HepG2 (cell line): ENCODE results near the gene C2orf76. TPM values are rescaled to one million over a fixed set of nuclear protein-coding genes. Genes with fewer than 3 reads are reported as not detected.

ENCODE experiments used
- ARNTL ChIP-seq: sonication (generic); formaldehyde crosslinking; IDR thresholded peaks from 2 replicates; pipeline ENCODE4 v1.4.0; 2020; ENCODE audit warnings: mild to moderate bottlenecking, missing genetic modification reagents
- ATM ChIP-seq: fragments of 450-650 bp; IDR thresholded peaks from 2 replicates; pipeline ENCODE4 v1.7.1; 2017; ENCODE audit warnings: mild to moderate bottlenecking, borderline replicate concordance
- DNMT3B ChIP-seq: conservative IDR thresholded peaks from 2 replicates; pipeline ENCODE4 v1.6.1; 2016; ENCODE audit warnings: missing biosample characterization, control low read depth
- ELF3 ChIP-seq: IDR thresholded peaks from 2 replicates; pipeline ENCODE4 v1.6.1; 2016; ENCODE audit warnings: missing genetic modification reagents, missing compliant biosample characterization
- FOXP1 ChIP-seq, 2 experiments: fragments of 450-650 bp in 1 of 2; IDR thresholded peaks; 2 replicates each; pipeline ENCODE4 v1.6.1; 2017 to 2018; ENCODE audit warnings: antibody characterized with exemption in 1 of 2
- GATAD2A ChIP-seq: IDR thresholded peaks from 2 replicates; pipeline ENCODE4 v1.6.1; 2016
- KLF13 ChIP-seq: sonication (generic); formaldehyde crosslinking; IDR thresholded peaks from 2 replicates; pipeline ENCODE4 v1.4.0; 2020; ENCODE audit warnings: mild to moderate bottlenecking, missing genetic modification reagents
- KLF9 ChIP-seq: IDR thresholded peaks from 2 replicates; pipeline ENCODE4 v1.6.1; 2016; ENCODE audit warnings: low read depth
- MZF1 ChIP-seq: sonication (generic); formaldehyde crosslinking; IDR thresholded peaks from 2 replicates; pipeline ENCODE4 v1.8.1; 2023; ENCODE audit warnings: mild to moderate bottlenecking, missing genetic modification reagents, borderline replicate concordance
- NFRKB ChIP-seq: fragments of 450-650 bp; IDR thresholded peaks from 2 replicates; pipeline ENCODE4 v1.6.1; 2017
- SNAPC4 ChIP-seq: sonication (generic); formaldehyde crosslinking; IDR thresholded peaks from 2 replicates; pipeline ENCODE4 v1.4.0; 2020; ENCODE audit warnings: mild to moderate bottlenecking, missing genetic modification reagents
- SNRNP70 ChIP-seq: fragments of 200-400 bp; formaldehyde crosslinking; IDR thresholded peaks from 2 replicates; pipeline ENCODE4 v1.6.1; 2017; ENCODE audit warnings: mild to moderate bottlenecking, low read depth, low read length, moderate library complexity
- STAG1 ChIP-seq: sonication (generic); formaldehyde crosslinking; IDR thresholded peaks from 2 replicates; pipeline ENCODE4 v1.4.0; 2020; ENCODE audit warnings: missing genetic modification reagents
- ZBTB10 ChIP-seq: sonication (generic); formaldehyde crosslinking; IDR thresholded peaks from 2 replicates; pipeline ENCODE4 v1.4.0; 2020; ENCODE audit warnings: missing genetic modification reagents, borderline replicate concordance
- ZBTB37 ChIP-seq: sonication (generic); formaldehyde crosslinking; IDR thresholded peaks from 2 replicates; pipeline ENCODE4 v1.4.0; 2020; ENCODE audit warnings: mild to moderate bottlenecking, missing genetic modification reagents
- ZNF280D ChIP-seq: sonication (generic); formaldehyde crosslinking; IDR thresholded peaks from 2 replicates; pipeline ENCODE4 v1.5.1; 2020; ENCODE audit warnings: mild to moderate bottlenecking, missing genetic modification reagents
- ZNF547 ChIP-seq: sonication (generic); formaldehyde crosslinking; IDR thresholded peaks from 2 replicates; pipeline ENCODE4 v1.5.1; 2020; ENCODE audit warnings: mild to moderate bottlenecking, missing genetic modification reagents
- ZNF790 ChIP-seq: sonication (generic); formaldehyde crosslinking; IDR thresholded peaks from 2 replicates; pipeline ENCODE4 v1.8.0; 2022; ENCODE audit warnings: missing genetic modification reagents, mild to moderate bottlenecking, borderline replicate concordance
- ZSCAN20 ChIP-seq: sonication (generic); formaldehyde crosslinking; IDR thresholded peaks from 2 replicates; pipeline ENCODE4 v1.4.0; 2020; ENCODE audit warnings: missing genetic modification reagents, mild to moderate bottlenecking, borderline replicate concordance
- polyA plus RNA-seq, 8 experiments: library from polyadenylated mRNA; depleted of rRNA in 3 of 8; stranded (reverse) in 7 of 8; unstranded in 1 of 8; fragments of >200 nt; fragmentation: Illumina TruSeq in 4 of 8; extraction: Trizol in 4 of 8; gene quantifications; 2 replicates each; pipeline versions ENCODE4 v1.2.1 to v1.2.3, GENCODE V29; 2011 to 2016; ENCODE audit warnings: low read depth in 4 of 8, missing spikeins in 1 of 8, mixed read lengths in 1 of 8; ENCODE audit not compliant: insufficient read depth in 1 of 8
- total RNA-seq, 5 experiments: library from RNA; depleted of rRNA; stranded (reverse); fragments of >200 nt; fragmentation: Illumina TruSeq; extraction: Trizol; gene quantifications; 2 replicates each; pipeline ENCODE4 v1.2.3, GENCODE V29; 2016; ENCODE audit warnings: low read depth in 1 of 5

C2orf76 gene
- total and polyA plus RNA-seq, 2 of the 13 experiments (the other 11 are each of a cell fraction or from before 2014, with no cell fraction given) = 7.7 to 8.5 TPM

GRCh38 chr2:119366161-119366648, 429 bp downstream of the C2orf76 start (continued):
- no peak for TF ChIP-seq FOXP1 (IDR thresholded peaks at IDR 0.05)
- TF ChIP-seq FOXP1 (CRISPR knock-in tag; IDR thresholded peaks at IDR 0.05) = peak; percentile 48; the same call in 1 of the 2 replicates
- TF ChIP-seq GATAD2A (CRISPR knock-in tag) = peak; percentile 59; the same call in 1 of the 2 replicates
- no peak for TF ChIP-seq MZF1
- no peak for TF ChIP-seq ELF3 (CRISPR knock-in tag)
- no peak for TF ChIP-seq ZNF790 (CRISPR knock-in tag)
- TF ChIP-seq KLF9 (CRISPR knock-in tag) = no peak
- TF ChIP-seq STAG1 (CRISPR knock-in tag) = 0 out of 2 replicates have a peak, but pooled peaks have one; percentile 5
- 0 out of 2 replicates have a peak, but pooled peaks have one; percentile 26 for TF ChIP-seq ZSCAN20 (CRISPR knock-in tag)
- TF ChIP-seq ZNF547 (CRISPR knock-in tag) = no peak
- 0 out of 2 replicates have a peak, but pooled peaks have one; percentile 21 for TF ChIP-seq DNMT3B (CRISPR knock-in tag)
- no peak; the same call in 1 of the 2 replicates for TF ChIP-seq KLF13 (CRISPR knock-in tag)
- no peak for TF ChIP-seq ARNTL (CRISPR knock-in tag)
- TF ChIP-seq ATM = no peak
- no peak; the same call in 1 of the 2 replicates for TF ChIP-seq ZBTB37
- peak; percentile 84; the same call in 1 of the 2 replicates for TF ChIP-seq SNAPC4 (CRISPR knock-in tag)
- no peak for TF ChIP-seq SNRNP70
- peak; percentile 24; the same call in 1 of the 2 replicates for TF ChIP-seq ZNF280D
- TF ChIP-seq ZBTB10 = peak; percentile 19; the same call in 1 of the 2 replicates
- no peak for TF ChIP-seq NFRKB
